D721Med (cell line): ENCODE measurements around the gene BMP6.

Source experiments
- DNase-seq: peaks from one replicate; pipeline ENCODE4 v3.0.0; 2011; ENCODE audit warnings: low spot score; ENCODE audit not compliant: insufficient read length
- FAIRE-seq: peaks from 2 replicates; lab custom pipeline; 2011; peaks lifted over from hg19 to GRCh38; lab: Jason Lieb, UNC
- TF ChIP-seq, protein P1 (sequence below): IDR thresholded peaks from 2 replicates; pipeline ENCODE4 v1.5.1; 2012; ENCODE audit warnings: mild to moderate bottlenecking, control low read depth; ENCODE audit not compliant: insufficient read depth; ENCODE audit errors: missing control alignments

Gene BMP6

DNA sequence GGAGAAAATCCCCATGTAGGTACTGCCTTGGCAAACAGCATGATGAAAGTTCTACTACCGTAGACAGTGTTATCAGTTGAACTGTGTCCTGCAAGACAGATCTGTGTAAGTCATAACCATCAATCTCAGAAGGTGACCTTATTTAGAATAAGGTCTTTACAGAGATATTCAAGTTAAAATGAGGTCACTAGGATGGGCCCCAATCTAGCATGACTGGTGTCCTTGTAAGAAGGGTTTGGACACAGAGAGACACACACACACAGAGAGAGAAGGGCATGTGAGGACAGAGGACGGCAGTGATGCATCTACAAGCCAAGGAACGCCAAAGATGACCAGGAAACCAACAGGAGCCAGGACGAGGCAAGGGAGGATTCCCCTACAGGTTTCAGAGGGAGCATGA is 175.9 kb downstream of the BMP6 start:
- FAIRE-seq (no peak), DNase-seq (no peak)
- TF ChIP-seq, protein P1, sequence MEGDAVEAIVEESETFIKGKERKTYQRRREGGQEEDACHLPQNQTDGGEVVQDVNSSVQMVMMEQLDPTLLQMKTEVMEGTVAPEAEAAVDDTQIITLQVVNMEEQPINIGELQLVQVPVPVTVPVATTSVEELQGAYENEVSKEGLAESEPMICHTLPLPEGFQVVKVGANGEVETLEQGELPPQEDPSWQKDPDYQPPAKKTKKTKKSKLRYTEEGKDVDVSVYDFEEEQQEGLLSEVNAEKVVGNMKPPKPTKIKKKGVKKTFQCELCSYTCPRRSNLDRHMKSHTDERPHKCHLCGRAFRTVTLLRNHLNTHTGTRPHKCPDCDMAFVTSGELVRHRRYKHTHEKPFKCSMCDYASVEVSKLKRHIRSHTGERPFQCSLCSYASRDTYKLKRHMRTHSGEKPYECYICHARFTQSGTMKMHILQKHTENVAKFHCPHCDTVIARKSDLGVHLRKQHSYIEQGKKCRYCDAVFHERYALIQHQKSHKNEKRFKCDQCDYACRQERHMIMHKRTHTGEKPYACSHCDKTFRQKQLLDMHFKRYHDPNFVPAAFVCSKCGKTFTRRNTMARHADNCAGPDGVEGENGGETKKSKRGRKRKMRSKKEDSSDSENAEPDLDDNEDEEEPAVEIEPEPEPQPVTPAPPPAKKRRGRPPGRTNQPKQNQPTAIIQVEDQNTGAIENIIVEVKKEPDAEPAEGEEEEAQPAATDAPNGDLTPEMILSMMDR = no peak

DNA sequence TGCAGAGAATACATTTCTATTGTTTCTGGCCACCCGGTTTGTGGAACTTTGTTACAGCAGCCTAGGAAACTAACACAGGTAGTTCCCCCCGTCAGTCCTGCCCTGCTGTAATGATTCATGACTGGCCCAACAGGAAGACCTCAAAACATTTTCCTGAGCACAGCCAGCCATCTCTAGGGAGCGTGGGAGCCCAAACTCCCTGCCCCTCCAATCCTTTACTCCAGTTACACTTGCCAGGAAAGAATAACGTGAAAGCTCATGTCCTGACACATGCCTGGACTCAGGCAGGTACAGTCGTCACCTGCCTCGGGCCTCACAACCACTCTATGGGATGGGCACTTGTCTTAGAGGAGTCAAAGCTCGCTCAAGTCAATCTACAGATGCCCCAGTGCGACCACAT is 176.3 kb downstream of the BMP6 start:
- no peak for FAIRE-seq
- TF ChIP-seq, protein P1 = no peak
- DNase-seq = no peak

DNA sequence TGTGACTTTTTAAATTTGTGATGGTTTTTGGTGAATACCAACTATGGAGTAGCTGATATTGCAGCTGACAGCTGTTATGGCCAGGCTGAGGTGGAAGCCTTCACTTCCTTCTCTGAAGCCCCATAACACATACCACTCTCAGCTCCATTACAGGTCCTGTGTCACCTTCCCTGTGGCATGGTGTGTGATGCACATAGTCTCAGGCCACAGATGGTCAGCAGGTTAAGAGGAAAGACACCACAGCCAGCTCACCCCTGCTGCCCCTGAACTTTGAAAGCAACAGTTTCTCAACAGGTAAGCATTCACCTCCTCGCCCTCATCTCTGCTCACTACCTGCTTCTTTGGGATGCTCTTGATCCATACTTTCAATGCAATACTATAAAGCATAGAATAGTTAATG is 177.0 kb downstream of the BMP6 start:
- DNase-seq = no peak
- TF ChIP-seq, protein P1 = no peak
- no peak for FAIRE-seq

DNA sequence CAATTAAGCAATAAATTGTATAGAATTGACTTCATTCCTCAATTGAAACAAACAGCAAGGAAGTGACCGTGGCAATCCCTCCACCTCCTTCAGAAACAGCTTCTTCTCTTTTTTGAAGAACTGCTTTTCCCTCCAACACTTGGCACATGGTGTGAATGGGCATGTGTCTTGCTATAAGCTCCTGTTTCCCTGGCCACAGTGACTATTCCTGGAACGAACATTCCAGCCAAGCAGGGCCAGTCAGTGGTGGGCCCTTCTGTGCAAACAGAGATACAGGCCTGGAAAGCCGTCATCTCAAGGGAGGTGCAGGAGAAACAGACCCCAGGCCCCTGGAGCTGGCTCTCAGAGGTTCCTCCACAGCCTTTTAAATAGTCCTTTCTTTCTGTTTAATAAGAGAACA is 177.8 kb downstream of the BMP6 start:
- DNase-seq = no peak
- no peak for FAIRE-seq
- TF ChIP-seq, protein P1 = no peak

DNA sequence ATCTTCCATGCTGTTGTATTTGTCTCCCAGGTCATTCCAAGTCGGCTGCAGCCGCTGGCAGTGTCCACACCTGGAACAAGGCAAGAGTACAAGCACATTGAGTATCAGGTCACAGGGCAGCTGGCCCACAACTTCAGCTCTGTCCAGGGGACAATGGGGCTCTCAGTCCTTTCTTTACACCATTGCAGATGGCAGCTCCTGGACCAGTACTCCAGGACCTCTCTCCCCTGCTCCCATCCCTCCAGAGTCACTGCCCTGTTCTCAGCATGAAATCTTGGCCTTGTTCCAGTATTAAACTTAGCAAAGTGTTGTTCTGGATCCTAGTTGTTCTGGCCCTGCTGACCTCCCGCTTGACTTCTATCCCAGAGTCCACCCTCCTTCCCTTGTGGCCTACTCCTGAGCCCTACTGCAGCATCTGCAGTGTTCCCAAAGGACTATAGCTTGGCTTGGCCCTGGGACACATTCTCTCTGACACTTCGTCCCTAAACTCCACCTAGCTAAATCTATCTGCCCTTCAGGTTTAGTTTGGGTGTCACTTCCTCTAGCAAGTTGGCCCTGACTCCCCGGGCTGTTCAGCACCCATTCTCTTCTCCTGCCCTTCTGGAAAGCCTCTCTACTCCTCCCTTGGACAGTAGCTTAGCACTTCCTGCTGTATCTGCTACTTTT is 178.9 kb downstream of the BMP6 start:
- FAIRE-seq = no peak
- TF ChIP-seq, protein P1 = no peak
- DNase-seq = no peak

DNA sequence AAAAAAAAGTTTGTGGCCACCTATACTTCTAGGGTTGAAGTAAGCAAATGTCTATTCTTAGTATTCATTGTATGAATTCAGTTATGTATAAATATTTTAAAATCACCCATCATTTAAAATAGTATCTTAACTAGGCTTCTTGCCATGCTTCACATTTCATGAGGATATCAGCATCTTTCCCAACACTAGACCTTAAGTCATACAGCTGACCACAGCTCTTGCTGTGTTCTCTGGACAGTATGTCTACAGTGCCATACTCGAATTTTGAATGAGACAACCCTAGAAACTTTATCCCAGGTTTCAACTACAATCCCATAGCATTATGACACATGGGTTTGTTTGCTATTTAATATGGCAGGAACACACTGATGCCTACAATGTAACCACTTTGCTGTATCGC is 179.5 kb downstream of the BMP6 start:
- DNase-seq (no peak), FAIRE-seq (no peak)
- TF ChIP-seq, protein P1 = no peak

DNA sequence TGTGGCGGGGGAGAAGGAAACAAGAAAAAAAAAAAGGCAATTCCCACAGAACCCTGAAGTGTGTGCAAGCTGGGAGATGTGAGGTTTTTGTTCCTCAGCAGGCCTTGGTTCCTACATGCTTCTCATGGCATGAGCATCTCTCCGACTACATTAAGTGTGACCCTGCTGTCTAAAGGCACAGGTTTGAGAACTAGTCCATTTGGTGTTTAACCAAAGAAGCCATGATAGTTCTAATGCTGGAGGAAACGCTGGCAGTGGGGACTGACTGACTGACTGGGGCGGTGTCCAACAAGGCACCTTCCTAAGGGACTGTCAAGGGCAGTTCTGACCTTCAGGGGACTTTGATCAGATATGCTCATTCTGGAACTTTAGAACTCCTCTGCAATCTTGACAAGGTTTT is 180.8 kb downstream of the BMP6 start:
- no peak for FAIRE-seq

More for the DNA sequence above, 180.8 kb downstream of the BMP6 start:
- TF ChIP-seq, protein P1 = no peak
- DNase-seq = no peak
